K562 (cell line): ENCODE results near the gene CD300H.

Experiments
- BACH1 ChIP-seq: fragments of 200-800 bp; sonication (Bioruptor generic); IDR thresholded peaks from 2 replicates; pipeline ENCODE4 v1.6.1; 2016; ENCODE audit warnings: missing genetic modification characterization, missing compliant biosample characterization
- BHLHE40 ChIP-seq: IDR thresholded peaks from 2 replicates; pipeline ENCODE4 v1.6.1; 2011; ENCODE audit warnings: low read length, improper control_type of control experiment
- ESRRA ChIP-seq: fragments of 450-650 bp; IDR thresholded peaks from 2 replicates; pipeline ENCODE4 v1.6.1; 2014; ENCODE audit warnings: low read depth, mild to moderate bottlenecking, moderate library complexity, borderline replicate concordance
- GABPA ChIP-seq: fragments of 200-800 bp; sonication (Bioruptor generic); conservative IDR thresholded peaks from 2 replicates; pipeline ENCODE4 v1.6.1; 2016; ENCODE audit warnings: low read depth, missing genetic modification characterization, missing compliant biosample characterization
- POLR2AphosphoS5 ChIP-seq: IDR thresholded peaks from 2 replicates; pipeline ENCODE4 v1.6.1; 2011; ENCODE audit warnings: mild to moderate bottlenecking, low read depth, low read length, moderate library complexity; ENCODE audit not compliant: control insufficient read depth, insufficient read depth
- RBM25 ChIP-seq: fragments of 200-400 bp; formaldehyde crosslinking; IDR thresholded peaks from 2 replicates; pipeline ENCODE4 v1.6.1; 2018; ENCODE audit warnings: low read length, low read depth, moderate library complexity; ENCODE audit not compliant: severe bottlenecking
- ZFP36 ChIP-seq: fragments of 150-350 bp; IDR thresholded peaks from 2 replicates; pipeline ENCODE4 v1.6.1; 2018; ENCODE audit warnings: low read length, low read depth; ENCODE audit not compliant: partially characterized antibody
- TF ChIP-seq, protein P1 (sequence below), 3 experiments: IDR thresholded peaks in 2 of 3; conservative IDR thresholded peaks in 1 of 3; 2 replicates each; pipeline ENCODE4 v1.5.1; 2011 to 2012; ENCODE audit warnings: low read length in 3 of 3, mild to moderate bottlenecking in 3 of 3, control low read depth in 2 of 3, improper control_type of control experiment in 1 of 3, inconsistent platforms in 1 of 3, low read depth in 1 of 3, mixed read lengths in 1 of 3, moderate library complexity in 1 of 3; ENCODE audit not compliant: insufficient read depth in 2 of 3
- TF ChIP-seq, protein P2 (sequence below): sonication (generic); formaldehyde crosslinking; IDR thresholded peaks from 2 replicates; pipeline ENCODE4 v1.8.1; 2022; ENCODE audit warnings: missing genetic modification reagents
- TF ChIP-seq, protein P3 (sequence below): fragments of 250-450 bp; sonication (Bioruptor Pico); IDR thresholded peaks from 2 replicates; pipeline ENCODE4 v1.4.0; 2020

DNA sequence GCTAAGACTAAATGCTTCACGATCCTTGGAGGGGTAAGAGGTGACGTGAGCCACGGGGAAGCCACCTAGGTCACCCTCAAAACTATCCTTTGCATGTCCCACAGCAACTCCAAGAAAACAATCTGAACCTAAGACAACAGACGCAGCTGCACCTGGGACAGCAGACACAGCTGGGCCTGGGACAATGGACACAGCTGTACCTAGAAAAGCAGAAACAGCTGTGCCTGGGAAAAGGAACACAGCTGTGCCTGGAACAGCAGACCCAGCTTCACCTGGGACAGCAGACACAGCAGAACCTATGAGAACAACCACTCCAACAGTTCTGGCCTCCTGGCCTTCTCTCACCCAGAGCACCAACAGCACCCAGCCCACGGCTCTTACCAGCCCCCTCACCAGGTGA lies 36.4 kb upstream of the CD300H start:
- TF ChIP-seq BACH1 (tag) = no peak
- no peak for TF ChIP-seq GABPA (tag)
- TF ChIP-seq, protein P1, sequence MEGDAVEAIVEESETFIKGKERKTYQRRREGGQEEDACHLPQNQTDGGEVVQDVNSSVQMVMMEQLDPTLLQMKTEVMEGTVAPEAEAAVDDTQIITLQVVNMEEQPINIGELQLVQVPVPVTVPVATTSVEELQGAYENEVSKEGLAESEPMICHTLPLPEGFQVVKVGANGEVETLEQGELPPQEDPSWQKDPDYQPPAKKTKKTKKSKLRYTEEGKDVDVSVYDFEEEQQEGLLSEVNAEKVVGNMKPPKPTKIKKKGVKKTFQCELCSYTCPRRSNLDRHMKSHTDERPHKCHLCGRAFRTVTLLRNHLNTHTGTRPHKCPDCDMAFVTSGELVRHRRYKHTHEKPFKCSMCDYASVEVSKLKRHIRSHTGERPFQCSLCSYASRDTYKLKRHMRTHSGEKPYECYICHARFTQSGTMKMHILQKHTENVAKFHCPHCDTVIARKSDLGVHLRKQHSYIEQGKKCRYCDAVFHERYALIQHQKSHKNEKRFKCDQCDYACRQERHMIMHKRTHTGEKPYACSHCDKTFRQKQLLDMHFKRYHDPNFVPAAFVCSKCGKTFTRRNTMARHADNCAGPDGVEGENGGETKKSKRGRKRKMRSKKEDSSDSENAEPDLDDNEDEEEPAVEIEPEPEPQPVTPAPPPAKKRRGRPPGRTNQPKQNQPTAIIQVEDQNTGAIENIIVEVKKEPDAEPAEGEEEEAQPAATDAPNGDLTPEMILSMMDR (IDR thresholded peaks at IDR 0.05 in 2 of 3, conservative IDR thresholded peaks at IDR 0.05 in 1 of 3; ENCODE audit: insufficient read depth in 2 of 3, low read depth in 1 of 3, low read length in 3 of 3) = no peak
- TF ChIP-seq, protein P2, sequence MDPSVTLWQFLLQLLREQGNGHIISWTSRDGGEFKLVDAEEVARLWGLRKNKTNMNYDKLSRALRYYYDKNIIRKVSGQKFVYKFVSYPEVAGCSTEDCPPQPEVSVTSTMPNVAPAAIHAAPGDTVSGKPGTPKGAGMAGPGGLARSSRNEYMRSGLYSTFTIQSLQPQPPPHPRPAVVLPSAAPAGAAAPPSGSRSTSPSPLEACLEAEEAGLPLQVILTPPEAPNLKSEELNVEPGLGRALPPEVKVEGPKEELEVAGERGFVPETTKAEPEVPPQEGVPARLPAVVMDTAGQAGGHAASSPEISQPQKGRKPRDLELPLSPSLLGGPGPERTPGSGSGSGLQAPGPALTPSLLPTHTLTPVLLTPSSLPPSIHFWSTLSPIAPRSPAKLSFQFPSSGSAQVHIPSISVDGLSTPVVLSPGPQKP (CRISPR knock-in tag) = no peak
- TF ChIP-seq, protein P3, sequence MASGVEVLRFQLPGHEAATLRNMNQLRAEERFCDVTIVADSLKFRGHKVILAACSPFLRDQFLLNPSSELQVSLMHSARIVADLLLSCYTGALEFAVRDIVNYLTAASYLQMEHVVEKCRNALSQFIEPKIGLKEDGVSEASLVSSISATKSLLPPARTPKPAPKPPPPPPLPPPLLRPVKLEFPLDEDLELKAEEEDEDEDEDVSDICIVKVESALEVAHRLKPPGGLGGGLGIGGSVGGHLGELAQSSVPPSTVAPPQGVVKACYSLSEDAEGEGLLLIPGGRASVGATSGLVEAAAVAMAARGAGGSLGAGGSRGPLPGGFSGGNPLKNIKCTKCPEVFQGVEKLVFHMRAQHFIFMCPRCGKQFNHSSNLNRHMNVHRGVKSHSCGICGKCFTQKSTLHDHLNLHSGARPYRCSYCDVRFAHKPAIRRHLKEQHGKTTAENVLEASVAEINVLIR (CRISPR knock-in tag) = no peak
- TF ChIP-seq POLR2AphosphoS5 = no peak
- no peak for TF ChIP-seq ZFP36
- no peak for TF ChIP-seq BHLHE40
- no peak for TF ChIP-seq RBM25
- TF ChIP-seq ESRRA = no peak
